Body of pancreas (tissue), 4 donors: ENCODE measurements around the gene UPK3B.
"Not testable (repeated sequence)": the region's sequence is repeated elsewhere in the genome, so short reads cannot be mapped to it uniquely, and the experiment has no call there.

ENCODE experiments used
- CTCF ChIP-seq, 7 experiments: fragments of 450-650 bp in 4 of 7; fragments of 200-600 bp in 3 of 7; sonication (generic) in 3 of 7; IDR thresholded peaks; one replicate each; pipeline ENCODE4 v1.5.1; 2016 to 2019; ENCODE audit warnings: antibody characterized with exemption in 7 of 7
- POLR2A ChIP-seq, 3 donors: fragments of 450-650 bp; IDR thresholded peaks; one replicate each; pipeline ENCODE4 v1.6.1; 2016; ENCODE audit warnings: antibody characterized with exemption in 3 of 3, mild to moderate bottlenecking in 2 of 3

DNA sequence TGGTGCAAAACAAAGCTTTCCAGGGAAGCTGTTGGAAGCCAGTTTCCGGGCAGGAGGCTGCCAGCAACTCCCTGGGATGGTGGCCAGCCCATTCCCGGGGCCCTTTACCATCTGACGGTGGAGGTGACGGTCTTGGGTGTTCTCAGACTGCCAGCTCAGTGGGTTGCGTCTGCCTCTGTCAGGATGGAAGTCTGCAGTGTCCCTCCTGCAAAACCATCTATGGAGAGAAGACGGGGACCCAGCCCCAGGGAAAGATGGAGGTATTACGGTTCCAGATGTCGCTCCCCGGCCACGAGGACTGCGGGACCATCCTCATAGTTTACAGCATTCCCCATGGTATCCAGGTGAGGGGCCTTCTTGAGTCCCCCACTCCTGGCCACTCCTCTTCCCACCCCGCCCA is 7.1 kb upstream of the UPK3B start:
- TF ChIP-seq CTCF, POLR2A (IDR thresholded peaks at IDR 0.05): not testable (repeated sequence)
